GM12892 (cell line): Measurements from ENCODE around the gene ABHD14A. TPM values are rescaled to one million over a fixed set of nuclear protein-coding genes. Genes with fewer than 3 reads are reported as not detected.
A peak's percentile ranks its signal among the peaks of the same experiment; 100 is the strongest.
"Not testable (repeated sequence)": the region's sequence is repeated elsewhere in the genome, so short reads cannot be mapped to it uniquely, and the experiment has no call there.

Source experiments
- DNase-seq: peaks from one replicate; pipeline ENCODE4 v3.0.0; 2011; ENCODE audit not compliant: insufficient read length
- FAIRE-seq: peaks from 2 replicates; lab custom pipeline; 2011; peaks lifted over from hg19 to GRCh38; lab: Jason Lieb, UNC
- POLR2A ChIP-seq: IDR thresholded peaks from 2 replicates; pipeline ENCODE4 v1.6.1; 2011; ENCODE audit warnings: low read depth, low read length, control low read depth
- POLR2AphosphoS5 ChIP-seq: IDR thresholded peaks from 2 replicates; pipeline ENCODE4 v1.6.1; 2011; ENCODE audit warnings: low read depth, low read length, control low read depth
- TAF1 ChIP-seq: IDR thresholded peaks from 2 replicates; pipeline ENCODE4 v1.6.1; 2011; ENCODE audit warnings: low read depth, mild to moderate bottlenecking, control low read depth, low read length, borderline replicate concordance
- polyA plus RNA-seq: library from polyadenylated mRNA; unstranded; fragments of >200 nt; gene quantifications from one replicate; pipeline ENCODE4 v1.2.1, GENCODE V29; 2012; ENCODE audit warnings: missing spikeins, inconsistent platforms; ENCODE audit not compliant: missing spikeins

ABHD14A gene
- 7.9 TPM for polyA plus RNA-seq

DNA sequence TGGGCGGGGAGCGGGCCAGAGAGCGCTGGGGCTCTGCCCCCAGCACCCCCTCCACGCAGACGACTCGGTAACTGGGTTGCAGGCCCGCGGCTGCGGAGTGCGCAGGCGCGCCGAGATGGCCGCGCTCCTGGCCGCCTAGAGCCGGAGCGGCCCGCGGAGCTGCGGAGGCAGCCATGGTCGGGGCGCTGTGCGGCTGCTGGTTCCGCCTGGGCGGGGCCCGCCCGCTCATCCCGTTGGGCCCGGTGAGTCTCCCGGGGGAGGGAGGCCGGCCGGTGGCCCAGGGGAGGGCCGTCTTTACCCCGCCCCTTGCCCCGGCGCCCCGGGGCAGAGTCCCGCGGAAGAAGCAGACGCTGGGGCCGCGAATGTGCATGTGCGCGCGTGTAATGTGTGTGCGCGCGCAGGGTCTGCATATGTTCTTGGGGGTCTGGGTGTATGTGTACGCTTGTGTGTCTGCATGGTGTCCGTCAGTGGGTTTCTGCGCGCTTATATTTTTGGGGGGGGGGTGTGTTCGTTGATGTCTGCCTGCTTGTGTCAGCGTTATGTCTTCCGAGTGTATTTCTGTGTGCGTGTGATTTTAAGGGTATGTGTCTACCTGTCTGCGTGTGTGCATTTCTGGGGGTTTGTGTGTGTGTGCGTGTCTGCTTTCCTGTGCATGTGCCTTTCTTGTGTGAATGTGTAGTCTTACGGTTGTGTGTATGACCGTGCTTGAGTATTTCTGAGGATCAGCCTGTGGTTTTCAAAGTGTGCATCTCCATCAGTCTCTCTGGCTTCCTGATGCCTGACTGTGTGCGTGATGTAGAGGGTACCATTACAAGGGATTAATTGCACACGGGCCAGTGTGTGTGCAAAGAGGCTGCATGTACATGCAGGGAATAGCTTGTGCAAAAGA lies at the start of gene ABHD14A:
ABHD14A (plus strand) TSS at position 102 of the 889 bp plus-strand sequence; CDS start at position 174, 72 bp downstream.
- DNase-seq (peak; percentile 94), FAIRE-seq (peak; percentile 91)

DNA sequence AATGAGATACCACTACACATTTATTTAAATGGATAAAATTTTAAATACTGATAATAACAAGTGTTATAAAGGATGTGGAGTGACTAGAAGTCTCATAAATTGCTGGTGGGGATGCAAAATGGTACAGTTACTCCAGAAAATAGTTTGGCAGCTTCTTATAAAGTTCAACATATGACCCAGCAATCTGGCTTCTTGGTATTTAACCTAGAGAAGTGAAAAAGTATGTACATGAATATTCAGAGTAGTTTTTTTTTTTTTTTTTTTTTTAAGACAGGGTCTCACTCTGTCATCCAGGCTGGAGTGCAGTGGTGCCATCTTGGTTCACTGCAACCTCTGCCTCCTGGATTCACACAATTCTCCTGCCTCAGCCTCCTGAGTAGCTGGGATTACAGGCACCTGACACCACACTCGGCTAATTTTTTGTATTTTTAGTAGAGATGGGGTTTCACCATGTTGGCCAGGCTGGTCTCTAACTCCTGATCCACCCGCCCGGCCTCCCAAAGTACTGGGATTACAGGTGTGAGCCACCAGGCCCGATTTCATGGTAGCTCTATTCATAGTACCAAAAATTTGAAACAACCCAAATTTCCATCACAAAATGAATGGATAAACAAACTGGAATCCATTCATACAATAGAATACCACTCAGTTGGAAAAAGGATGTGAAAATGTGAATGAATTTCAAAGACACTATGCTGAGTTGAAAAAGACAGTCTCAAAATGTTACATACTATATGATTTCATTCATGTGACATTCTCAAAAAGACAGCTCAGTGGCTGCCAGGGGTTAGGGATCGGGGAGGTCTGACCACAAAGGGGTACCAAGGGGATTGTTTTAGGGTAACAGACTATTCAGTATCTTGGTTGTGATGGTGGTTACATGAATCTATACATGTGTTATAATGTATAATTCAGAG lies 47.5 kb upstream of the ABHD14A start:
- TF ChIP-seq POLR2A = no peak
- DNase-seq (no peak), FAIRE-seq (no peak)

More for the DNA sequence above, at the start of gene ABHD14A:
- TF ChIP-seq TAF1 = no peak
- TF ChIP-seq POLR2A = peak; percentile 78
- TF ChIP-seq POLR2AphosphoS5 = 0 out of 2 replicates have a peak, but pooled peaks have one; percentile 34

- FAIRE-seq (no peak), DNase-seq (no peak)
- no peak for TF ChIP-seq TAF1
- no peak for TF ChIP-seq POLR2A
- no peak for TF ChIP-seq POLR2AphosphoS5
These were observed 46.4 kb upstream of the ABHD14A start for GRCh38 chr3:51928438-51928837.

DNA sequence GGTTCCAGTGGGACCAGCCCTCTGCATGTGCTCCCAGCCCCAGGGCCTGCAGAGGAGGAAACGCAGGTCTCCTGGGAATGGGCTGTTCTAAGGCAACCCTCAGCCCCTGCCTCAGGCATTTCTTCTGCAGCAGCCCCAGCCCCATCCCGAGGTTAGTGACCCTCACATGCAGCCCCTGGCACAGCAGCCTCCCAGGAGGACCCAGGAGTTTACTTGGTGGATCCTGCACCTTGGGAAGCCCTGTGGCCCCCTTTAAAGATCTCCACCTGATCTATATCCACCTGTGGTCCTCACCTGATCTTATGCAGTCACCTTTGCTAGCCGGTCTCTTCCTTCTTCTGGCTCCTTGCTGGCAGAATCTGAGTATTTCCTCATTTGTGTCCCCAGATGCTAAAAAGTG lies 45.9 kb upstream of the ABHD14A start:
- not testable (repeated sequence) for FAIRE-seq, DNase-seq

DNA sequence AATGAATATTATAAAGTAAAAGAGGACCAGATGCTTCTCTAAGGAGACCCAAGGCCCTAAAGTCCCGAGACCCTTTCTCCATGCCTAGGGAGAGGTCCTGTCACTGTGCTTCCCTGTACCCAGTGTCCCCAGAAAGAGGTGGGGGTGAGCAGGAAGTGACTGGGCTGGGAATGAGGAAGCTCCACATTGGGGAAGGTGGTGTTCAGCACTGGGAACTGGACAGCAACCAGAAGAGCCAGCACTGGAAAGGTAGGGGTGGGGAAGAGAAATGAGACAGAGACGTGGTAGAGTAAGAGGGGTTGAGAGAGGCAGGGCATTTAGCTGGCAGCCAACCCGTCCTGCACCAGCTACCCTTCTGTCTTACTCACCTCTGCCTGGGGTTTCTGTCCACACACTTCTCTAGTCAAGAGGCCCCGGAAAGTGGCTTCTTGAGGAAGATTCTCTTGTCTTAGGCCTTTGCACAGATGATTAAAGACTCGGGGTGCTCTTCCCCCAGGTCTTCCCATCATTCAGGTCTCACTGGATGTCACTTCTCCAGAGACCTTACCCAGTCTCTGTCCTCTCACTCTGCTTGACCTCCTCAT lies 45.4 kb upstream of the ABHD14A start:
- no peak for DNase-seq
- no peak for FAIRE-seq
- TF ChIP-seq TAF1 (no peak), POLR2AphosphoS5 (no peak), POLR2A (no peak)

DNA sequence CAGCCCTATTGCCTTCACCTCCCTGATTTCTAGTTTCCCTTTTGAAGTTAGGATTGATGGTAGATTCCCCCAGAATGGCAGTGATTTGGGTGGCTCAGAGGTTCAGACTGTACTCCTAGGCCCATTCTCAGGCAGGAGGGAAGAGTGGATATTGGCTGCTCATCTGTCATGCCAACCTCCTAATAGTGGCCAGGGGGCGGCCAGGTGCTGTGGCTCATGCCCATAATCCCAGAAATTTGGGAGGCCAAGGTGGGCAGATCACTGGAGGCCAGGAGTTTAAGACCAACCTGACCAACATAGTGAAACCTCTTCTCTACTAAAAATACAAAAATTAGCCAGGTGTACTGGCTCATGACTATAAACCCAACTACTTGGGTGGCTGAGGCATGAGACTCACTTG lies 44.4 kb upstream of the ABHD14A start:
- no peak for TF ChIP-seq POLR2A
- no peak for TF ChIP-seq TAF1
- no peak for TF ChIP-seq POLR2AphosphoS5
- DNase-seq = no peak
- FAIRE-seq = no peak

GRCh38 chr3:51931756-51932155 lies 43.1 kb upstream of the ABHD14A start:
- no peak for TF ChIP-seq TAF1
- no peak for TF ChIP-seq POLR2A
- DNase-seq (no peak), FAIRE-seq (no peak)

- DNase-seq (no peak), FAIRE-seq (no peak)
- TF ChIP-seq POLR2AphosphoS5 (0 out of 2 replicates have a peak, but pooled peaks have one; percentile 32), POLR2A (no peak; the same call in 1 of the 2 replicates)
These were observed 42.1 kb upstream of the ABHD14A start for GRCh38 chr3:51932471-51933370.

DNA sequence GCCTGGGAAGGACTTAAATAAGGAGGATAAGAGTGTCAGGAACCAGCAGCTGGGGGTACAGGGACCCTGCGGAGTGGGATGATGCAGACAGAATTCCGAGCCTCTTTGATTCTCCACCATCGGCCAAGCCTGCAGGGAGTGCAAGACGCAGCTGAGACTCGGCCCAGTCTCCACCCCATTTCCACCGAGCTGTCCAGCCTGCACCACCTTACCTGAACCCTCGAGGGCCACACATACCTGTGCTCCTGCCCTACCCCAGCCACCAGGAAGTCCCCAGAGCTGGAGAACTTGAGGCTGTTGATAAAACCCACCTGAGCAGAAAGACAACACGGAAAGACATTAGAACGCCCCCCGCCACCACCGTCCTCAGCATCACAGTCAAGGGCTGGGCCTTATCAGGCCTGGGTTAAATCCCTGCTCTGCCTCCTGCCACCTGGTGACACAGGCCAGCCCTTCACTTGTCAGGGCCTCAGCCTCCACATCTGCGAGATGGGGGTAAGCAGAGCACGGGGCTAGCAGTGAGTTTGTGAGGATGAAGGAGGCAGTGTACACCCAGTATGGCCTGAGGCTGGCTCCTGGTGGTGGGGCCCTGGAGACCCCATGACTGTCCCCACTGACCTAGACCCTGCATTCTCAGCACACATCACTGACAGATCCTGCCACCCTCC lies 41.3 kb upstream of the ABHD14A start:
- DNase-seq (no peak), FAIRE-seq (no peak)
- TF ChIP-seq POLR2A (no peak), TAF1 (no peak), POLR2AphosphoS5 (no peak)
